Neural cell (in vitro differentiated cells): ENCODE data around the gene HES6. TPM values are rescaled to one million over a fixed set of nuclear protein-coding genes. Genes with fewer than 3 reads are reported as not detected.

Source experiments
- H2AFZ ChIP-seq: fragments of 200-600, 300-800 bp; sonication (generic), shearing (Covaris generic); 2 replicates; pipeline ENCODE4 v1.6.0; 2014; ENCODE audit warnings: low read depth, mild to moderate bottlenecking, antibody characterized with exemption, low read length, moderate library complexity
- H3F3A ChIP-seq: fragments of 200-600 bp; shearing (Covaris generic); 2 replicates; pipeline ENCODE4 v1.6.1; 2016; ENCODE audit warnings: mild to moderate bottlenecking, moderate library complexity, mixed read lengths, antibody characterized with exemption, low read length; ENCODE audit not compliant: insufficient read depth, poor library complexity, severe bottlenecking
- H3K27ac ChIP-seq: fragments of 200-600, 300-800 bp; sonication (generic), shearing (Covaris generic); 2 replicates; pipeline ENCODE4 v1.5.1; 2014; ENCODE audit warnings: mild to moderate bottlenecking, low read length, moderate library complexity
- H3K27me3 ChIP-seq: fragments of 300-800, 200-600 bp; sonication (generic), shearing (Covaris generic); 2 replicates; pipeline ENCODE4 v1.6.0; 2014; ENCODE audit warnings: mild to moderate bottlenecking, low read depth, low read length, moderate library complexity; ENCODE audit not compliant: insufficient read depth
- H3K36me3 ChIP-seq: fragments of 300-800, 200-600 bp; sonication (generic), shearing (Covaris generic); 2 replicates; pipeline ENCODE4 v1.5.1; 2014; ENCODE audit warnings: mild to moderate bottlenecking, antibody characterized with exemption, low read length, moderate library complexity; ENCODE audit not compliant: insufficient read depth
- H3K4me2 ChIP-seq: fragments of 300-800, 200-600 bp; sonication (generic), shearing (Covaris generic); 2 replicates; pipeline ENCODE4 v1.6.0; 2014; ENCODE audit warnings: mild to moderate bottlenecking, low read length
- H3K4me3 ChIP-seq: fragments of 300-800, 200-600 bp; sonication (generic), shearing (Covaris generic); 2 replicates; pipeline ENCODE4 v1.5.1; 2014; ENCODE audit warnings: mild to moderate bottlenecking, low read length, moderate library complexity
- H3K79me2 ChIP-seq: fragments of 200-600 bp; shearing (Covaris generic); replicated peaks from 2 replicates; pipeline ENCODE4 v1.6.0; 2014; ENCODE audit warnings: mild to moderate bottlenecking, low read length, moderate library complexity; ENCODE audit not compliant: insufficient read depth
- H3K9ac ChIP-seq: fragments of 300-800, 200-600 bp; sonication (generic), shearing (Covaris generic); 2 replicates; pipeline ENCODE4 v1.6.1; 2016; ENCODE audit warnings: mild to moderate bottlenecking, low read length, mixed read lengths
- H3K9me2 ChIP-seq: fragments of 200-600 bp; shearing (Covaris generic); 2 replicates; pipeline ENCODE4 v1.6.1; 2016; ENCODE audit warnings: mild to moderate bottlenecking, low read length, mixed read lengths; ENCODE audit not compliant: insufficient read depth
- H3K9me3 ChIP-seq: fragments of 200-600, 300-800 bp; sonication (generic), shearing (Covaris generic); 2 replicates; pipeline ENCODE4 v1.6.1; 2016; ENCODE audit warnings: mild to moderate bottlenecking, mixed run types, low read length, moderate library complexity, mixed read lengths
- H4K20me1 ChIP-seq: fragments of 200-600 bp; shearing (Covaris generic); 2 replicates; pipeline ENCODE4 v1.6.1; 2016; ENCODE audit warnings: mild to moderate bottlenecking, mixed run types; ENCODE audit not compliant: insufficient read depth
- EP300 ChIP-seq: fragments of 450-650 bp; conservative IDR thresholded peaks from 2 replicates; pipeline ENCODE4 v1.6.1; 2014; ENCODE audit warnings: antibody characterized with exemption, mild to moderate bottlenecking, moderate library complexity; ENCODE audit not compliant: poor library complexity, severe bottlenecking
- EZH2 ChIP-seq: fragments of 200-600, 300-800 bp; shearing (Covaris generic), sonication (generic); IDR thresholded peaks from 2 replicates; pipeline ENCODE4 v1.6.1; 2014; ENCODE audit warnings: antibody characterized with exemption, low read length, borderline replicate concordance, mild to moderate bottlenecking; ENCODE audit not compliant: insufficient read depth, poor library complexity, severe bottlenecking
- MXI1 ChIP-seq: fragments of 450-650 bp; conservative IDR thresholded peaks from 2 replicates; pipeline ENCODE4 v1.6.1; 2014; ENCODE audit warnings: antibody characterized with exemption, mild to moderate bottlenecking; ENCODE audit not compliant: poor library complexity, severe bottlenecking
- POLR2AphosphoS5 ChIP-seq: IDR thresholded peaks from 2 replicates; pipeline ENCODE4 v1.6.1; 2012
- RAD21 ChIP-seq: fragments of 450-650 bp; conservative IDR thresholded peaks from 2 replicates; pipeline ENCODE4 v1.6.1; 2014; ENCODE audit warnings: antibody characterized with exemption, mild to moderate bottlenecking, moderate library complexity
- SMC3 ChIP-seq: fragments of 450-650 bp; conservative IDR thresholded peaks from 2 replicates; pipeline ENCODE4 v1.6.1; 2014; ENCODE audit warnings: antibody characterized with exemption, mild to moderate bottlenecking, moderate library complexity; ENCODE audit not compliant: poor library complexity
- TAF1 ChIP-seq: IDR thresholded peaks from 2 replicates; pipeline ENCODE4 v1.6.1; 2012; ENCODE audit warnings: low read depth
- polyA plus RNA-seq: library from polyadenylated mRNA; depleted of rRNA; stranded (reverse); fragments of >200 nt; gene quantifications from 2 replicates; pipeline ENCODE4 v1.2.3, GENCODE V29; 2014
- TF ChIP-seq, protein P1 (sequence below): IDR thresholded peaks from 2 replicates; pipeline ENCODE4 v1.6.1; 2012; ENCODE audit warnings: borderline replicate concordance
- TF ChIP-seq, protein P2 (sequence below): fragments of 450-650 bp; IDR thresholded peaks from 2 replicates; pipeline ENCODE4 v1.5.1; 2014; ENCODE audit warnings: antibody characterized with exemption, mild to moderate bottlenecking, moderate library complexity; ENCODE audit not compliant: poor library complexity, severe bottlenecking

Gene HES6
- polyA plus RNA-seq, 1 donor from 2014 or later: 236 TPM

DNA sequence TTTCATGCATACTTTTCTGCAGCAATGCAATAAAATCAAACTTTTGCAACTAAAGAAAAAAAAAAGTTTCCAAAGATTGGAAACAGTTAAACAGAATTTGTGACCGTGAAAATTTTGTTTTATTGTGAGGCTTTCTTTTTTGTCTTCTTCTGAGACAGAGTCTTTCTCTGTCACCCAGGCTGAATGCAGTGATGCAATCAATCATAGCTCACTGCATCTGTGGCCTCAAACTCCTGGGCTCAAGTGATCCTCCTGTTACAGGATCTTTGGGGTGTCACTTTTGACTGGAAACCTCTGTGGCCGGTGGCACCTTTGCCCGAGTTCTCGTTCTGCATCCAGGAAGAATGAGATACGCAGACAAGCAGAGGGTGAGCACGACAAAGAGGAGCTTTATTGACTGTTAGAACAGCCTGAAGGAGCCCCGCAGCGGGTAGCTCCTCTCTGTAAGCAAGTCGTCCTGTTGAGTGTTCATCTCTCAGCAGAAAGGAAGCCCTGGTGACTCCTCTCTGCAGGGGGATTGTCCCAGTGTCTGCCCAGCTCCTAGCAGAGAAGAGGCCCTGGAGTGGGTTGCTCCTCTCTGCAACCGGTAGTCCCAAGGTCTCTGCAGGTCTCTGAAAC, 19.5 kb downstream of the HES6 start (continued):
- no peak for TF ChIP-seq MXI1
- no peak for TF ChIP-seq EZH2
- TF ChIP-seq RAD21: no peak
- TF ChIP-seq TAF1: no peak
- TF ChIP-seq POLR2AphosphoS5: no peak

DNA sequence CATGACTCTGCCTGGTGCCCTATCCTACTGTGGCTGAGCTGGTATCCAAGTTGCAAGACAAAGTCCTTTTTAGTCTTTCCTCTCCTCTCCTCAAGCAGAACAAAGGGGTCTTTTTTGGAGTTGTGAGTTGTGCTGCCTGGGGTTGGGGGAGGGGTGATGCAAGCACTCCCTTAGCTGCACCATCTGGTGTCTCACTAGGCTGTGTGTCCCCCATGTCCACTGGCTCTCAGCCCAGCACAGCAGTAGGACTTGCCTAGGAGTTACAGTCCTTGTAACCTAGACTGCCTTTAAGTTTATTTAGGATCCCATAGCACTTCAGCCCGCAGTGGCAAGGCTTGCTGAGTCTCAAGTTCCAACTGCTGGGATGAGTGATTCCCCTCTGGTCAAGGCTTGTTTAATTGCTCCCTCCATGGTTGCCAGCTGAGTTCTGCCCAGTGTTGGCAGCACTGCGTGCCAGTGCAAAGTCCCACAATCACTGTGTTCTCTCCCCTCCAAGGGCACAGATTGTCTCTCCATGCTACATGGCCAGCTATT, 23.1 kb downstream of the HES6 start:
- Histone ChIP-seq H2AFZ (no peak overlapping the region), H3K9me2 (no peaks in the 10 kb centered on the region), H3F3A (no peaks in the 10 kb centered on the region), H4K20me1 (no peaks in the 10 kb centered on the region), H3K9ac (no peak overlapping the region), H3K4me2 (no peak overlapping the region), H3K36me3 (no peaks in the 10 kb centered on the region), H3K27me3 (no peaks in the 10 kb centered on the region), H3K4me3 (no peak overlapping the region), H3K27ac (no peak overlapping the region), H3K79me2 (no peaks in the 10 kb centered on the region), H3K9me3 (no peaks in the 10 kb centered on the region)
- TF ChIP-seq MXI1 (no peak), SMC3 (no peak), RAD21 (no peak)

DNA sequence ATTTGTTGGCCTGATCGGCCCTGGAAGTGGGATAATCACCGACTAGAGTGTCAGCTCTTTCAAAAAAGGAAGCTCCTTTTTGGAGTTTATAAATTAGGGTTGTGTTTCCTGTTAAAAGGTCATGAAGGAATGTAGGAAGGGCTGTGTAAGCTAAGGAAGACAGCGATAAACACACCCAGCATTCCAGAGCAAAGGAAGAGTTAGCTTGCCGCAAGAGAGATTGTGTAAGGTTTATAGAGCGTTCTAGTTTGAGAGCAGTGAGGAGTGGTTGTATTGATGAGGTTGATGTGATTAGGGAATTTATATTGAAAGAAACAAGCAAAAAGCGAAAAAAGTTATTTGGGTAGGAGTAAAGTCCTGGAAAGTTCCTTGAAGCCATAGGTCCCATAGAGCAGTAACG, 32.8 kb downstream of the HES6 start:
- Histone ChIP-seq H3K9me3 (no peaks in the 10 kb centered on the region), H3K27me3 (no peaks in the 10 kb centered on the region), H3K9me2 (no peaks in the 10 kb centered on the region), H2AFZ (no peak overlapping the region), H3K9ac (no peak overlapping the region), H3K4me3 (no peak overlapping the region), H4K20me1 (no peaks in the 10 kb centered on the region), H3K36me3 (no peaks in the 10 kb centered on the region), H3K27ac (no peak overlapping the region), H3K79me2 (peaks cover 10% of the 10 kb centered on the region), H3K4me2 (no peak overlapping the region), H3F3A (no peaks in the 10 kb centered on the region)
- no peak for TF ChIP-seq EP300
- no peak for TF ChIP-seq TAF1
- no peak for TF ChIP-seq SMC3
- no peak for TF ChIP-seq RAD21
- TF ChIP-seq, protein P1, sequence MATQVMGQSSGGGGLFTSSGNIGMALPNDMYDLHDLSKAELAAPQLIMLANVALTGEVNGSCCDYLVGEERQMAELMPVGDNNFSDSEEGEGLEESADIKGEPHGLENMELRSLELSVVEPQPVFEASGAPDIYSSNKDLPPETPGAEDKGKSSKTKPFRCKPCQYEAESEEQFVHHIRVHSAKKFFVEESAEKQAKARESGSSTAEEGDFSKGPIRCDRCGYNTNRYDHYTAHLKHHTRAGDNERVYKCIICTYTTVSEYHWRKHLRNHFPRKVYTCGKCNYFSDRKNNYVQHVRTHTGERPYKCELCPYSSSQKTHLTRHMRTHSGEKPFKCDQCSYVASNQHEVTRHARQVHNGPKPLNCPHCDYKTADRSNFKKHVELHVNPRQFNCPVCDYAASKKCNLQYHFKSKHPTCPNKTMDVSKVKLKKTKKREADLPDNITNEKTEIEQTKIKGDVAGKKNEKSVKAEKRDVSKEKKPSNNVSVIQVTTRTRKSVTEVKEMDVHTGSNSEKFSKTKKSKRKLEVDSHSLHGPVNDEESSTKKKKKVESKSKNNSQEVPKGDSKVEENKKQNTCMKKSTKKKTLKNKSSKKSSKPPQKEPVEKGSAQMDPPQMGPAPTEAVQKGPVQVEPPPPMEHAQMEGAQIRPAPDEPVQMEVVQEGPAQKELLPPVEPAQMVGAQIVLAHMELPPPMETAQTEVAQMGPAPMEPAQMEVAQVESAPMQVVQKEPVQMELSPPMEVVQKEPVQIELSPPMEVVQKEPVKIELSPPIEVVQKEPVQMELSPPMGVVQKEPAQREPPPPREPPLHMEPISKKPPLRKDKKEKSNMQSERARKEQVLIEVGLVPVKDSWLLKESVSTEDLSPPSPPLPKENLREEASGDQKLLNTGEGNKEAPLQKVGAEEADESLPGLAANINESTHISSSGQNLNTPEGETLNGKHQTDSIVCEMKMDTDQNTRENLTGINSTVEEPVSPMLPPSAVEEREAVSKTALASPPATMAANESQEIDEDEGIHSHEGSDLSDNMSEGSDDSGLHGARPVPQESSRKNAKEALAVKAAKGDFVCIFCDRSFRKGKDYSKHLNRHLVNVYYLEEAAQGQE: no peak
- no peak for TF ChIP-seq POLR2AphosphoS5
- TF ChIP-seq, protein P2, sequence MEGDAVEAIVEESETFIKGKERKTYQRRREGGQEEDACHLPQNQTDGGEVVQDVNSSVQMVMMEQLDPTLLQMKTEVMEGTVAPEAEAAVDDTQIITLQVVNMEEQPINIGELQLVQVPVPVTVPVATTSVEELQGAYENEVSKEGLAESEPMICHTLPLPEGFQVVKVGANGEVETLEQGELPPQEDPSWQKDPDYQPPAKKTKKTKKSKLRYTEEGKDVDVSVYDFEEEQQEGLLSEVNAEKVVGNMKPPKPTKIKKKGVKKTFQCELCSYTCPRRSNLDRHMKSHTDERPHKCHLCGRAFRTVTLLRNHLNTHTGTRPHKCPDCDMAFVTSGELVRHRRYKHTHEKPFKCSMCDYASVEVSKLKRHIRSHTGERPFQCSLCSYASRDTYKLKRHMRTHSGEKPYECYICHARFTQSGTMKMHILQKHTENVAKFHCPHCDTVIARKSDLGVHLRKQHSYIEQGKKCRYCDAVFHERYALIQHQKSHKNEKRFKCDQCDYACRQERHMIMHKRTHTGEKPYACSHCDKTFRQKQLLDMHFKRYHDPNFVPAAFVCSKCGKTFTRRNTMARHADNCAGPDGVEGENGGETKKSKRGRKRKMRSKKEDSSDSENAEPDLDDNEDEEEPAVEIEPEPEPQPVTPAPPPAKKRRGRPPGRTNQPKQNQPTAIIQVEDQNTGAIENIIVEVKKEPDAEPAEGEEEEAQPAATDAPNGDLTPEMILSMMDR: no peak
- TF ChIP-seq EZH2: no peak
- no peak for TF ChIP-seq MXI1
